Natural killer cell (primary cell): ENCODE results near the gene RSPH1. TPM values are rescaled to one million over a fixed set of nuclear protein-coding genes. Genes with fewer than 3 reads are reported as not detected.

Experiments used
- ATAC-seq, 3 donors: fragments of 150-1000 bp in 2 of 3; fragments of 200-7000 bp in 1 of 3; cut with Tn5 transposase; 1 replicate in 1 of 3; 2 replicates in 2 of 3; pipeline ENCODE4 v1.10.0; 2021; ENCODE audit warnings: mild to moderate bottlenecking in 2 of 3, moderate library complexity in 2 of 3
- DNase-seq, 2 donors: peaks; one replicate each; pipeline versions ENCODE4 v3.0.0 to v3.0.0-alpha.2; 2013 to 2021; ENCODE audit warnings: mixed read lengths in 1 of 2
- H3K27ac ChIP-seq: one replicate; pipeline ENCODE4 v1.5.1; 2013; ENCODE audit warnings: mild to moderate bottlenecking, low read length
- H3K27me3 ChIP-seq: one replicate; pipeline ENCODE4 v1.6.1; 2013; ENCODE audit warnings: low read length; ENCODE audit not compliant: control insufficient read depth, insufficient read depth
- H3K36me3 ChIP-seq: one replicate; pipeline ENCODE4 v1.6.1; 2013; ENCODE audit warnings: low read length; ENCODE audit not compliant: control insufficient read depth, insufficient read depth
- H3K4me1 ChIP-seq: one replicate; pipeline ENCODE4 v1.6.1; 2013; ENCODE audit warnings: low read length; ENCODE audit not compliant: control insufficient read depth, insufficient read depth
- H3K4me3 ChIP-seq: one replicate; pipeline ENCODE4 v1.5.1; 2013; ENCODE audit warnings: low read length
- H3K9me3 ChIP-seq: one replicate; pipeline ENCODE4 v1.6.1; 2013; ENCODE audit warnings: low read length; ENCODE audit not compliant: control insufficient read depth, insufficient read depth
- H3K27ac Mint-ChIP-seq, 2 donors: one replicate each; pipeline ENCODE4 v1.8.0; 2022; ENCODE audit warnings: mild to moderate bottlenecking in 2 of 2, mixed read lengths in 2 of 2, moderate library complexity in 1 of 2
- H3K27me3 Mint-ChIP-seq, 2 donors: one replicate each; pipeline ENCODE4 v1.8.0; 2022; ENCODE audit warnings: low read depth in 2 of 2, mixed read lengths in 2 of 2
- H3K36me3 Mint-ChIP-seq: one replicate; pipeline ENCODE4 v1.8.0; 2022; ENCODE audit warnings: mixed read lengths
- H3K4me1 Mint-ChIP-seq, 2 donors: one replicate each; pipeline ENCODE4 v1.8.0; 2022; ENCODE audit warnings: mixed read lengths in 2 of 2
- H3K4me3 Mint-ChIP-seq: one replicate; pipeline ENCODE4 v1.8.0; 2022; ENCODE audit warnings: mild to moderate bottlenecking, moderate library complexity, mixed read lengths
- H3K9me3 Mint-ChIP-seq, 2 donors: one replicate each; pipeline ENCODE4 v1.8.0; 2022; ENCODE audit warnings: mixed read lengths in 2 of 2
- CTCF ChIP-seq: fragments of 200-600 bp; IDR thresholded peaks from one replicate; pipeline ENCODE4 v1.8.0; 2022; ENCODE audit warnings: antibody characterized with exemption
- WGBS: methylation state at CpG from one replicate; pipeline ENCODE4 v1.1.7; 2013; ENCODE audit warnings: missing lambda C conversion rate; ENCODE audit not compliant: insufficient coverage; 5-methylcytosine and 5-hydroxymethylcytosine counted together
- intact Hi-C: fragments of 100-400 bp; cut with micrococcal nuclease; formaldehyde crosslinking; loops from one replicate; pipeline ENCODE4 v1.14.2; 2022
- total RNA-seq, 4 donors: library from RNA; stranded (reverse); fragments of 120-200 nt in 1 of 4; gene quantifications; one replicate each; pipeline versions ENCODE4 v1.2.3 to v1.2.4, GENCODE V29; 2013 to 2022

RSPH1 gene
- total RNA-seq, 3 donors from 2014 or later (not counting 1 experiment from before 2014, with no cell fraction given) = 0.16 TPM; not detected in 2

GRCh38 chr21:42447732-42448131, 48.3 kb downstream of the RSPH1 start:
- WGBS = 96% methylated on average over 10 of the region's 10 CpGs
- intact Hi-C loops = no loop called here

GRCh38 chr21:42447182-42447581, 48.8 kb downstream of the RSPH1 start:
- Histone ChIP-seq H3K9me3 (no peaks in the 10 kb centered on the region), H3K27ac (no peak overlapping the region), H3K36me3 (no peaks in the 10 kb centered on the region), H3K4me1 (peaks cover 9% of the 10 kb centered on the region), H3K27me3 (peaks cover 3% of the 10 kb centered on the region), H3K4me3 (no peak overlapping the region)
- intact Hi-C loops = no loop called here
- TF ChIP-seq CTCF = no peak
- no peak for ATAC-seq
- H3K27me3 Mint-ChIP-seq = peaks cover 48 to 79% of the 10 kb centered on the region in 2 donors
- H3K9me3 Mint-ChIP-seq = no peaks in the 10 kb centered on the region
- H3K4me3 Mint-ChIP-seq = no peak overlapping the region
- peaks cover 0 to 12% of the 10 kb centered on the region in 2 donors for H3K4me1 Mint-ChIP-seq
- no peak for DNase-seq
- H3K27ac Mint-ChIP-seq = no peak overlapping the region
- 91% methylated on average over 14 of the region's 14 CpGs for WGBS
- H3K36me3 Mint-ChIP-seq = no peaks in the 10 kb centered on the region

More at GRCh38 chr21:42447732-42448131, 48.3 kb downstream of the RSPH1 start:
- Mint-ChIP-seq H3K4me1 (peaks cover 0 to 12% of the 10 kb centered on the region in 2 donors), H3K27ac (no peak overlapping the region), H3K4me3 (no peak overlapping the region), H3K36me3 (no peaks in the 10 kb centered on the region), H3K9me3 (no peaks in the 10 kb centered on the region), H3K27me3 (peaks cover 43 to 74% of the 10 kb centered on the region in 2 donors)
- H3K4me3 ChIP-seq = no peak overlapping the region
- H3K27ac ChIP-seq = no peak overlapping the region
- no peak for ATAC-seq
- H3K4me1 ChIP-seq = peaks cover 9% of the 10 kb centered on the region
- TF ChIP-seq CTCF = no peak
- no peaks in the 10 kb centered on the region for H3K9me3 ChIP-seq
- H3K27me3 ChIP-seq = peaks cover 3% of the 10 kb centered on the region
- no peak for DNase-seq
- H3K36me3 ChIP-seq = no peaks in the 10 kb centered on the region

GRCh38 chr21:42446531-42446930, 49.5 kb downstream of the RSPH1 start:
- Histone ChIP-seq H3K4me3 (no peak overlapping the region), H3K9me3 (no peaks in the 10 kb centered on the region), H3K27me3 (peaks cover 3% of the 10 kb centered on the region), H3K36me3 (no peaks in the 10 kb centered on the region), H3K27ac (no peak overlapping the region), H3K4me1 (peaks cover 9% of the 10 kb centered on the region)
- no peak overlapping the region for H3K4me3 Mint-ChIP-seq
- no peaks in the 10 kb centered on the region for H3K9me3 Mint-ChIP-seq
- no peak for DNase-seq
- no peak overlapping the region for H3K27ac Mint-ChIP-seq
- no peak for ATAC-seq
- H3K36me3 Mint-ChIP-seq = no peaks in the 10 kb centered on the region
- intact Hi-C loops = no loop called here
- H3K4me1 Mint-ChIP-seq = peaks cover 0 to 12% of the 10 kb centered on the region in 2 donors
- 91% methylated on average over 4 of the region's 4 CpGs for WGBS
- no peak for TF ChIP-seq CTCF
- H3K27me3 Mint-ChIP-seq = peaks cover 55 to 86% of the 10 kb centered on the region in 2 donors

GRCh38 chr21:42445311-42445710, 50.7 kb downstream of the RSPH1 start:
- TF ChIP-seq CTCF = no peak
- H3K36me3 Mint-ChIP-seq = no peaks in the 10 kb centered on the region
- Histone ChIP-seq H3K4me3 (no peak overlapping the region), H3K27me3 (peaks cover 3% of the 10 kb centered on the region), H3K27ac (no peak overlapping the region), H3K4me1 (peaks cover 4% of the 10 kb centered on the region), H3K9me3 (no peaks in the 10 kb centered on the region), H3K36me3 (no peaks in the 10 kb centered on the region)
- DNase-seq (no peak), ATAC-seq (no peak)
- H3K9me3 Mint-ChIP-seq = no peaks in the 10 kb centered on the region
- intact Hi-C loops = no loop called here
- peaks cover 62 to 87% of the 10 kb centered on the region in 2 donors for H3K27me3 Mint-ChIP-seq
- WGBS = 81% methylated on average over 7 of the region's 7 CpGs
- no peak overlapping the region for H3K4me3 Mint-ChIP-seq
- H3K27ac Mint-ChIP-seq = no peak overlapping the region
- peaks cover 0 to 11% of the 10 kb centered on the region in 2 donors for H3K4me1 Mint-ChIP-seq
